IPS-11a (cell line): ENCODE data around the gene MARCHF5.
"Not testable (repeated sequence)": the region's sequence is repeated elsewhere in the genome, so short reads cannot be mapped to it uniquely, and the experiment has no call there.

Source experiments
- H3K4me3 ChIP-seq: one replicate; pipeline ENCODE4 v1.5.1; 2013; ENCODE audit warnings: low read depth, low read length, control low read depth

Gene MARCHF5

GRCh38 chr10:92304061-92304460 is 13.1 kb downstream of the MARCHF5 start:
- no peak overlapping the region for H3K4me3 ChIP-seq

- no peak overlapping the region for H3K4me3 ChIP-seq
Measured at GRCh38 chr10:92305133-92306072, 14.4 kb downstream of the MARCHF5 start.

GRCh38 chr10:92309272-92309671 is 18.3 kb downstream of the MARCHF5 start:
- H3K4me3 ChIP-seq = no peak overlapping the region

GRCh38 chr10:92313750-92314149 is 22.8 kb downstream of the MARCHF5 start:
- H3K4me3 ChIP-seq = no peak overlapping the region

- H3K4me3 ChIP-seq = no peak overlapping the region
Measured at GRCh38 chr10:92316610-92317009, 25.6 kb downstream of the MARCHF5 start.

- H3K4me3 ChIP-seq = no peak overlapping the region
Measured at GRCh38 chr10:92323079-92323478, 32.1 kb downstream of the MARCHF5 start.

GRCh38 chr10:92327445-92328433 is 36.8 kb downstream of the MARCHF5 start:
- H3K4me3 ChIP-seq = no peak overlapping the region

DNA sequence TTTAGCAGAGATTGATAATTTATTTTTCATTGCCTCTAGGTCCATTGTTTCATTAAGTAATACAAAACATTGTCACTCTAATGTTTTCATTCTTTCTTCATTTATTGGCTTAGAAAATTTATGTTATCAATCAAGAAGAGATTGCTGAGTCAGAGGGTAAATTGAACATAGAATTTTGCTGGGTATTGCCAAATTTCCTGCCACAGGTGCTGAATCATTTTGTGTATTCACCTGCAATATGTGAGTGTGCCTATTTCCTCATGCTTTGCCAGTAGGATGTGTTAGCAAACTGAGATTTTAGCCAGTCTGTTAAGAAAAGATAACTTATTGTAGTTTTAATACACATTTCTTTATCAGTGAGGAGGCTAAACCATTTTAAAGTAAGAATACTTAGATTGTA is 38.0 kb downstream of the MARCHF5 start:
- no peak overlapping the region for H3K4me3 ChIP-seq

DNA sequence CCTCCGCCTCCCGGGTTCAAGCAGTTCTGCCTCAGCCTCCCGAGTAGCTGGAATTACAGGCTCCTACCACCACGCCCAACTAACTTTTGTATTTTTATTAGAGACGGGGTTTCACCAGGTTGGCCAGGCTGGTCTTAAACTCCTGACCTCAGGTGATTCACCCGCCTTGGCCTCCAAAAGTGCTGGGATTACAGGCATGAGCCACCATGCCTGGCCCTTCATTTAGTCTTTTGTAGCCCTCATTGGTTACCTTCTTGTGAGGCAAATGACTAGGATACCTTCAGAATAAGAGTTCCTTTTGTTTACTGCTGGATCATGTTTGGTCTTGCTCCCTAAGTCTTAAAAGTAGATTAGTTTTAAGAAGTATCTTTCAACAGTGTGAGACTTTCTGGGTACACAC is 39.0 kb downstream of the MARCHF5 start:
- not testable (repeated sequence) for H3K4me3 ChIP-seq

GRCh38 chr10:92342796-92343195 is 51.8 kb downstream of the MARCHF5 start:
- H3K4me3 ChIP-seq = no peak overlapping the region

DNA sequence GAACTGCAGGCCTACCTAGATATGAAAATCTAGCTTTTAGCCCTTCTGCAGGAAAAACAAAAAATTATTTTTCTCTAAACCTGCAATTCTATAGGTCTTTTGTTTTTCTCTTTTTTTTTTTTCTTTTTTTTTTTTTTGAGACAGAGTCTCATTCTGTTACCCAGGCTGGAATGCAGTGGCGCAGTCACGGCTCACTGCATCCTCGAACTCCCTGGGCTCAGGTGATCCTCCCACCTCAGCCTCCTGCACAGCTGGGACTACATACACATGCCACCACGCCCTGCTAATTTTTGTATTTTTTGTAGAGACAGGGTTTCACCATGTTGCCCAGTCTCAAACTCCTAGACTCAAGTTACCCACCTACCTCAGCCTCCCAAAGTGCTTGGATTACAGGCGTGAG is 54.6 kb downstream of the MARCHF5 start:
- H3K4me3 ChIP-seq = not testable (repeated sequence)

DNA sequence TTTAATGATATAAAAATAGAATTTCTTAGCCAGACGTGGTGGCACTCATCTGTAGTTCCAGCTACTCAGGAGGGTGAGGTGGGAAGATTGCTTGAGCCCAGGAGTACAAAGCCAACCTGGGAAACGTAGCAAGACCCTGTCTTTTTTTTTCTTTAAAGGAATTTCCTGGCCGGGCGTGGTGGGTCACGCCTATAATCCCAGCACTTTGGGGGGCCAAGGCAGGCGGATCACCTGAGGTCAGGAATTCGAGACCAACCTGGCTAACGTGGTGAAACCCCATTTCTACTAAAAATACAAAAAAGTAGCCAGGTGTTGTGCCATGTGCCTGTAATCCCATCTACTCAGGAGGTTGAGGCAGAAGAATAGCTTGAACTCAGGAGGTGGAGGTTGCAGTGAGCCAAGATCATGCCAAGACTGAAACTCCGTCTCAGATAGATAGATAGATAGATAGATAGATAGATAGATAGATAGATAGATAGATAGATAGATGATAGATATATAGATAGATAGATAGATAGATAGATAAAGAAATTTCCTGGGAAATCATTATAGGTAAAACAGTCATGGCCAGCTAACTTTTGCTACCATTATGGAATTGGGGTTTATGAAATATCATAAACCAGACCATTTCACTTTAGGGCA is 56.2 kb downstream of the MARCHF5 start:
- not testable (repeated sequence) for H3K4me3 ChIP-seq

- H3K4me3 ChIP-seq = no peak overlapping the region
Measured at GRCh38 chr10:92350411-92350810, 59.4 kb downstream of the MARCHF5 start.

DNA sequence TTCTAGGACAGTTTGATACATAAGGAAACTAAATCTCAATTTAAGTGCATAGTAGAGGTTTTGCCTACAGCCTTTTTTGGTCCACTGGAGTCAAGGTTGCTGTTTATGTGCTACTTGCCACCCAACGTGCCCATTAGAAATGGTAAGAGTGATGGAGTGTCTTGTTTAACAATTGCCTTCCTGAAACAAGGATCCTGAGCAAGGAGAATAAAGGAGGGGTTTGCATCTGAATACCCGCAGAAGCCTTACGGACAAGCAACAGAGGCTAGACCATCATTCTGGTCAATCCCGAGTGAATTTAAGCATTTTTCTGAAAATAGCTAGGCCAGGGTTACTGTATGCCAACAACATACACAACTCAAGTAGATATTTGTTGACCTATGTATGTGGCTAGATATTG is 63.6 kb downstream of the MARCHF5 start:
- H3K4me3 ChIP-seq = no peak overlapping the region

DNA sequence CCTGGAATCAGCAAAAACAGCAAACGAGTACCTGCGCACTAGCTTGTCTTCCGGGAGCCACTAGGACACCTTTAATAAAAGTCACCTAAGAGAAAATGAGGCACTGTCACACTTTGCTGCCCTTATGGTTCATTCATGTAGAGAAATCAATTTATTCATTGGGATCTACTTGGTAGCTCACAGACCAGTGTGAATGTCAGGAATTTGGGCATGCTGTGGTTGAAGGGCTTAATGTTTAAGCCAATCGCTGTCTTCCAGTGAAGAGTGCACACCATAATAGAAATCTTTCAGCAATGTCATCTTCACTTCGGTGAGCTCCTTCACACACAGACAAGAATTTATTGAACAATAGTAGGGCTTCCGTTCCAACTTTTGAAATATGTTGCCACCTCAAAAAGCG is 65.1 kb downstream of the MARCHF5 start:
- H3K4me3 ChIP-seq = no peak overlapping the region

DNA sequence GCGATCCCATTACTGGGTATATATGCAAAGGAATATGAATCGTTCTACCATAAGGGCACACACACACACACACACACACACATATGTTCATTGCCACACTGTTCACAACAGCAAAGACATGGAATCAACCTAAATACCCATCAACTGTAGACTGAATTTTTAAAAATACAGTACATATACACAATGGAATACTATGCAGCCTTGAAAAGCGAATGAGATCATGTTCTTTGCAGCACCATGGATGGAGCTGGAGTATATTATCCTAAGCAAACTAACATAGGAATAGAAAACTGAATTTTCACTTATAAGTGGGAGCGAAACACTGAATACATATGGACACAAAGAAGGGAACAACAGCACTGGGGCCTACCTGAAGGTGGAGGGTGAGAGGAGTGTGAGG is 72.5 kb downstream of the MARCHF5 start:
- no peak overlapping the region for H3K4me3 ChIP-seq

DNA sequence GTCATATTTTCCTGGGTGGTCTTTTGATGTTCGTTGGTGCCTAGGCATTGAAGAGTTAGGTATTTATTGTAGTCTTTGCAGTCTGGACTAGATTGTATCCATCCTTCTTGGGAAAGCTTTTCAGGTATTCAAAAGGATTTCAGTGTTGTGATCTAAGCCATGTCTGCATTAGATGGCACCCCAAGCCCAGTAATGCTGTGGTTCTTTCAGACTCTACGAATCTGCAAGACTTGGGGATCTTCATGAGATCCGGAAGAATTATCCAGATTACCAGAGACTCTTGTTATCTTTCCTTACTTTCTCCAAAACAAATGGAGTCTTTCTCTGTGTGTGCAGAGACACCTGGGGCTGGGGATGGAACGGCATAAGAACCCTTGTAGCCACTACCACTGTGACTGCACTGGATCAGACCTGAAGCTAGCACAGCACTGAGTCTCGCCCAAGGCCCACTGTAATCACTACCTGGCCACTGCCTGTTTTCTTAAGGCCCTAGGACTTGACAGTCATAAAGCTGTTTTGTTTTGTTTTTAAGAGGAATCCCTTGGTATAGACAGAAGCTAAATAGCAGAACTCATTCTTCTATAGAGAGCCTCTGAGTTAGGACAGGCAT is 75.5 kb downstream of the MARCHF5 start:
- no peak overlapping the region for H3K4me3 ChIP-seq

DNA sequence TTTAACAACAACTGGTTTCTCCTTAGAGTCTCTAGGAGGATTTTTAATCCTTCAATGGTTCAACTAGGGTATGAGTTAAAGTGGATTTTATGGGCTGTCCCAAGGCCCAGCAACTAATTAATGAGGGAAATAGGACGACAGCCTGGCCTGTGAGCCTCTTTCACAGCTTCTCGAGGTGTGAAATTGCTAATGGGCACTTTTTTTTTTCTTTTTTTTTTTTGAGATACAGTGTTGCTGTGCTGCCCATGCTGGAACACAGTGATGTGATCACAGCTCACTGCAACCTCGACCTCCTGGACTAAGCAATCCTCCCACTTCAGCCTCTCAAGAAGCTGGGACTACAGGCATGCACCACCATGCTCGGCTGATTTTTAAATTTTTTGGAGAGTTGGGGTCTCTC is 87.0 kb downstream of the MARCHF5 start:
- no peak overlapping the region for H3K4me3 ChIP-seq

GRCh38 chr10:92381543-92381954 is 90.6 kb downstream of the MARCHF5 start:
- no peak overlapping the region for H3K4me3 ChIP-seq

DNA sequence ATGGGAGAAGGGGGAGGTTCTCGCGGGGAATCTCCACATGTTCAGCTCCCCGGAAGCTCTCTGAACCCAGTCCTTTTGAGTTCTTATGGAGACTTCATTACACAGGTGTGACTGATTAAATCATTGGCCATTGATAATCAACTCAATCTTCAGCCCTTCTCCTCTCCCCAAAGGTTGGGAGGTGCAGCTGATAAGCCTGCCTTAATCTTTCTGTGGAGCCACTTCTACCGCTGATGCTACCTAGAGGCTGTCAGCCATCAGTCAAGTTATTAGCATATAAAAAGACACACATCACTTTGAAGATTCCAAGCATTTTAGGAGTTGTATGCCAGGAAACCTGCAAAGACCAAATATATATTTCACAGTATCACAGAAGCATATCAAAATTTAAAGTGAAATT is 91.7 kb downstream of the MARCHF5 start:
- H3K4me3 ChIP-seq = no peak overlapping the region

DNA sequence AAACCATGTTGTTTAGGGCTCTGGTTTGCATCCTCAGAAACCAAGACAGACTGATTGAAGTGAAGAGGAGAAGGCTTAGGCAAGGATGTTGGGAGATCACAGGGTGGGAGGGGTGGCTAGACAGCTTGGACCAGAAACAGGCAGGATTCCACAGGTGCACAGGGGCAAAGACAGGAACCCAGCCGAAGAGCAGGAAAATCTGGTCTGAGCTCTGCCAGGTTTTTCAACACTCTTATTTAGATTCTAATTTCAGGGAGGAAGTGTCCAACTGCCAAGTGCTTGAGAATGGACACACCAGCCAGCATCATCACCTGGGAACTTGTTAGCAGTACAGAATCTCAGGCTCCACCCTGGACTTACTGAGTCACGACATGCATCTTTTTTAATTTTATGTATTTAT is 93.8 kb downstream of the MARCHF5 start:
- no peak overlapping the region for H3K4me3 ChIP-seq
